ENCODE results near the gene TRHDE.

TRHDE gene

DNA sequence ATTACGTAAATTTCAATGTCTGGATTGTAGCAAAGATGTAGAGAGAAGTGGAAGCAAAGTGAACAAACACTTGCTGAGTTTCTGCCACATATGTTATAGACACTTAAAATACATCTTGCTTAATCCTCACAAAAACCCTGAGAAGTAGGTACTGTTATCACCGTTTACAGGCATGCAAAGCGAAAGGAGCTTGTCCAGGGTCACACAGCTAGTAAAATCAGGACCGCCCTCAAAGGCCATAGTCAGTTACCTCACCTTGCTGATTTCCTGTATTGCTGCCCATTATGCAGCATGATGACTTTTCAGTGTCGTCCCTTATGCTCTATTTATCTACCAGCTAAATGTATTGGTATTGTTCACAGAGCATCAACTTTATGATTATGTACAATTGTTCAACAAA, 39.8 kb downstream of the TRHDE start:
- DNase-seq (ENCODE audit: low read depth in 1 of 2, low spot score in 1 of 2): no peak
- Histone ChIP-seq H3K27ac (replicated peaks) (no peak overlapping the region), H3K27me3 (ENCODE audit: insufficient read depth, poor library complexity, severe bottlenecking) (no peaks in the 10 kb centered on the region), H3K4me3 (replicated peaks; ENCODE audit: insufficient read depth, low read length) (no peak overlapping the region)
- TF ChIP-seq, protein P1, sequence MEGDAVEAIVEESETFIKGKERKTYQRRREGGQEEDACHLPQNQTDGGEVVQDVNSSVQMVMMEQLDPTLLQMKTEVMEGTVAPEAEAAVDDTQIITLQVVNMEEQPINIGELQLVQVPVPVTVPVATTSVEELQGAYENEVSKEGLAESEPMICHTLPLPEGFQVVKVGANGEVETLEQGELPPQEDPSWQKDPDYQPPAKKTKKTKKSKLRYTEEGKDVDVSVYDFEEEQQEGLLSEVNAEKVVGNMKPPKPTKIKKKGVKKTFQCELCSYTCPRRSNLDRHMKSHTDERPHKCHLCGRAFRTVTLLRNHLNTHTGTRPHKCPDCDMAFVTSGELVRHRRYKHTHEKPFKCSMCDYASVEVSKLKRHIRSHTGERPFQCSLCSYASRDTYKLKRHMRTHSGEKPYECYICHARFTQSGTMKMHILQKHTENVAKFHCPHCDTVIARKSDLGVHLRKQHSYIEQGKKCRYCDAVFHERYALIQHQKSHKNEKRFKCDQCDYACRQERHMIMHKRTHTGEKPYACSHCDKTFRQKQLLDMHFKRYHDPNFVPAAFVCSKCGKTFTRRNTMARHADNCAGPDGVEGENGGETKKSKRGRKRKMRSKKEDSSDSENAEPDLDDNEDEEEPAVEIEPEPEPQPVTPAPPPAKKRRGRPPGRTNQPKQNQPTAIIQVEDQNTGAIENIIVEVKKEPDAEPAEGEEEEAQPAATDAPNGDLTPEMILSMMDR (IDR thresholded peaks at IDR 0.05; ENCODE audit: insufficient read depth, low read length): no peak
- TF ChIP-seq, protein P2, sequence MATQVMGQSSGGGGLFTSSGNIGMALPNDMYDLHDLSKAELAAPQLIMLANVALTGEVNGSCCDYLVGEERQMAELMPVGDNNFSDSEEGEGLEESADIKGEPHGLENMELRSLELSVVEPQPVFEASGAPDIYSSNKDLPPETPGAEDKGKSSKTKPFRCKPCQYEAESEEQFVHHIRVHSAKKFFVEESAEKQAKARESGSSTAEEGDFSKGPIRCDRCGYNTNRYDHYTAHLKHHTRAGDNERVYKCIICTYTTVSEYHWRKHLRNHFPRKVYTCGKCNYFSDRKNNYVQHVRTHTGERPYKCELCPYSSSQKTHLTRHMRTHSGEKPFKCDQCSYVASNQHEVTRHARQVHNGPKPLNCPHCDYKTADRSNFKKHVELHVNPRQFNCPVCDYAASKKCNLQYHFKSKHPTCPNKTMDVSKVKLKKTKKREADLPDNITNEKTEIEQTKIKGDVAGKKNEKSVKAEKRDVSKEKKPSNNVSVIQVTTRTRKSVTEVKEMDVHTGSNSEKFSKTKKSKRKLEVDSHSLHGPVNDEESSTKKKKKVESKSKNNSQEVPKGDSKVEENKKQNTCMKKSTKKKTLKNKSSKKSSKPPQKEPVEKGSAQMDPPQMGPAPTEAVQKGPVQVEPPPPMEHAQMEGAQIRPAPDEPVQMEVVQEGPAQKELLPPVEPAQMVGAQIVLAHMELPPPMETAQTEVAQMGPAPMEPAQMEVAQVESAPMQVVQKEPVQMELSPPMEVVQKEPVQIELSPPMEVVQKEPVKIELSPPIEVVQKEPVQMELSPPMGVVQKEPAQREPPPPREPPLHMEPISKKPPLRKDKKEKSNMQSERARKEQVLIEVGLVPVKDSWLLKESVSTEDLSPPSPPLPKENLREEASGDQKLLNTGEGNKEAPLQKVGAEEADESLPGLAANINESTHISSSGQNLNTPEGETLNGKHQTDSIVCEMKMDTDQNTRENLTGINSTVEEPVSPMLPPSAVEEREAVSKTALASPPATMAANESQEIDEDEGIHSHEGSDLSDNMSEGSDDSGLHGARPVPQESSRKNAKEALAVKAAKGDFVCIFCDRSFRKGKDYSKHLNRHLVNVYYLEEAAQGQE (IDR thresholded peaks at IDR 0.05; ENCODE audit: insufficient replicate concordance, low read depth): no peak
- TF ChIP-seq SPI1 (IDR thresholded peaks at IDR 0.05; ENCODE audit: borderline replicate concordance, low read depth) (no peak), GABPA (IDR thresholded peaks at IDR 0.05; ENCODE audit: low read depth) (no peak), POLR2AphosphoS5 (IDR thresholded peaks at IDR 0.05; ENCODE audit: low read depth) (no peak)

DNA sequence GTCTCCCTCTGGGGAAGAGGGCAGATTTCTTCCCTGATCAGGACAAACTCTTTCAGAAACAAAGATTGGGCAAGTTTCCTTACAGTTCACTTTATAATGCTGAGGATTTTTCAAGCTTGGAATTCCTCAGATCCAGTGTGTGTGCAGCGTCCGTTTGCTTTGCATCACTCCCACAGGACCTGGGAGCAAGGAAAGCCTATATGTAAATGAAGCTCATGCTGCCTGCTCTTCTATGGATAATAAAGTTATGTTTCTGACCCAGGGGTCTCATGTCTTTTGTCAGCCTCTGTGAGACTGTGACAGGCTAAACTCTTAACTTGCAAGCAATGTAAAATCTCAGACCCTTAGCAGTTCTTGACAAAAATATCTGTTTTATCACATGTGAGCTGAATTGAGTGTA, 41.6 kb downstream of the TRHDE start:
- no peak overlapping the region for H3K27ac ChIP-seq (replicated peaks)
- DNase-seq (ENCODE audit: low read depth in 1 of 2, low spot score in 1 of 2): no peak
- TF ChIP-seq, protein P2 (IDR thresholded peaks at IDR 0.05; ENCODE audit: insufficient replicate concordance, low read depth): no peak
- no peak for TF ChIP-seq GABPA (IDR thresholded peaks at IDR 0.05; ENCODE audit: low read depth)
- TF ChIP-seq, protein P1 (IDR thresholded peaks at IDR 0.05; ENCODE audit: insufficient read depth, low read length): no peak
- TF ChIP-seq SPI1 (IDR thresholded peaks at IDR 0.05; ENCODE audit: borderline replicate concordance, low read depth): no peak
- no peak for TF ChIP-seq POLR2AphosphoS5 (IDR thresholded peaks at IDR 0.05; ENCODE audit: low read depth)
- no peaks in the 10 kb centered on the region for H3K27me3 ChIP-seq (ENCODE audit: insufficient read depth, poor library complexity, severe bottlenecking)
- H3K4me3 ChIP-seq (replicated peaks; ENCODE audit: insufficient read depth, low read length): no peak overlapping the region

DNA sequence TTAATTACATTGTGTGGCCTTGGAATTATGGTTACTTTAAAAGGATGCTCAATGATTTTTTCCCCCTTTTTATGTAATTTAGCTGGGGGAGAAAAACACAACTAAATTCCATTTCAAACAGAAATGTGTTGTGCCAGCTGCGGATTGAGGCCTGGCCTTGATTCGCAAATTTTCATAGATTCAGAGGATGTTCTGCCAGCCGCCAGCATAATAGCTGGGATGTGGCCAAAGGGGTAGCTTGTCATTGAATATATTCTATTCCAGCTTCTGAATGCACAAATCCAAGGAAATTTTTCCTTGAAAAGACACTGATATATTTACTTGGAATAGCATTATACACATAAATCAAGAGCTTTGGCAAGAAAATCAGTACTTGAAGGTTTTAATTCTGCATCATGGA, 43.7 kb downstream of the TRHDE start:
- DNase-seq (ENCODE audit: low read depth in 1 of 2, low spot score in 1 of 2): no peak
- Histone ChIP-seq H3K27ac (replicated peaks) (no peak overlapping the region), H3K27me3 (ENCODE audit: insufficient read depth, poor library complexity, severe bottlenecking) (no peaks in the 10 kb centered on the region), H3K4me3 (replicated peaks; ENCODE audit: insufficient read depth, low read length) (no peak overlapping the region)
- TF ChIP-seq GABPA (IDR thresholded peaks at IDR 0.05; ENCODE audit: low read depth): no peak
- TF ChIP-seq, protein P1 (IDR thresholded peaks at IDR 0.05; ENCODE audit: insufficient read depth, low read length): no peak
- TF ChIP-seq SPI1 (IDR thresholded peaks at IDR 0.05; ENCODE audit: borderline replicate concordance, low read depth): no peak
- no peak for TF ChIP-seq POLR2AphosphoS5 (IDR thresholded peaks at IDR 0.05; ENCODE audit: low read depth)
- TF ChIP-seq, protein P2 (IDR thresholded peaks at IDR 0.05; ENCODE audit: insufficient replicate concordance, low read depth): no peak

Data from HL-60 (cell line).